Dedifferentiated amniotic fluid mesenchymal stem cell (primary cell): Measurements from ENCODE around the gene HTR3C.
"Not testable (repeated sequence)": the region's sequence is repeated elsewhere in the genome, so short reads cannot be mapped to it uniquely, and the experiment has no call there.

Experiments
- DNase-seq: peaks from one replicate; pipeline ENCODE4 v3.0.0-alpha.2; 2016; ENCODE audit errors: extremely low spot score

HTR3C gene

GRCh38 chr3:184052767-184053166 lies at the start of gene HTR3C:
HTR3C (plus strand) TSS chr3:184053047; CDS start chr3:184053081, 34 bp downstream.
- DNase-seq: no peak

DNA sequence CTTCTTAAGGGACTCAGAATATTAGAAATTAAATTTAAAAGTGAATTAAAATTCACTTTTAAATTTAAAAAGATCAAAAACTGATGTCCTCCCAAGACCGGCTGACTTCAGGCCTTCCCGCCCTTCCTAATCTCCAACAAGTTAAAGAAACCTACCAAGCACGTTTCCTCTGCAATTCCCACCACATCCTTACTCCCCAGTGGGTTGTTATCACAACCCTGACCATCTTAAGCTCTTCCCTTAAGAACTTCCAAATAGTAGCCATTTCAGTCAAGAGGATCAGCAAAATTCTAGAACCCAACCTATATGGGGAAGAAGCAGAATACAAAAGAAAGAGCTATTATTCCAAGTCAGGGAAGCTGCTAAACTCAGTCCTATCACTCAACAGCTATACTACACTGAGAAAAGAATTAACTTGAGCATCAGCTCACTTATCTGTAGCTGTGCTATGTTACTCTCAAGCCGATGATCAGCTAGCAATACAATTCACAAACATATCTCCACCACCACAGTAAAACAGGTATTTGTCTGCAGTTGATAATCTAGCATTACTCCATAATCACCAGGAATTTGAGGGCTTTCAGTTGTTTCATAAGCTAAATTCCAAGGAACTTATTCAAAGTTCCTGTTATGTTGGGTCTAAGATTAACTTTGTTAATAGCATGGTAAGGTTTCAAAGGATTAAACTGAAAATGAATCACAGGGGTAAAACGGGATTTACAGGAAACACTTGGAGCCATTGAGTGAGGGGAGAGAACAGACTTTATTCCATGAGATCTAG lies 49.5 kb upstream of the HTR3C start:
- peak; percentile 46 for DNase-seq

DNA sequence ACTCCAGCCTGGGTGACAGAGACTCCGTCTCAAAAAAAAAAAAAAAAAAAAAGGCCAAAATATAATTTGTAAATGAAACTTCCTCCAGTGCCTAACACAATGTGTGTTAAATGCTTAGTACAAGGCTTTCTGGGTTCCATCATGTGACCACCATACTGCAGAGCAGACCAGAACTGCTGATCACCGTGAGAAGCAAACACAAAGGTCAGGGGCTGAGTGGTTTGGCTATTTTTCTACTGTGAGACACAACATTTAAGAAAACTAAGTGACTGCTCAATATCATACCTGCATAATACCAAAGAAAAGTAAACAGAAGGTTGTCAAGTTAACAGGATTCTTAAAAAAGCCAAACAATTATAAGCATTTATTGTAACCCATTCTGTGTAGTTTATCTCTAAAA lies 48.4 kb upstream of the HTR3C start:
- no peak for DNase-seq

DNA sequence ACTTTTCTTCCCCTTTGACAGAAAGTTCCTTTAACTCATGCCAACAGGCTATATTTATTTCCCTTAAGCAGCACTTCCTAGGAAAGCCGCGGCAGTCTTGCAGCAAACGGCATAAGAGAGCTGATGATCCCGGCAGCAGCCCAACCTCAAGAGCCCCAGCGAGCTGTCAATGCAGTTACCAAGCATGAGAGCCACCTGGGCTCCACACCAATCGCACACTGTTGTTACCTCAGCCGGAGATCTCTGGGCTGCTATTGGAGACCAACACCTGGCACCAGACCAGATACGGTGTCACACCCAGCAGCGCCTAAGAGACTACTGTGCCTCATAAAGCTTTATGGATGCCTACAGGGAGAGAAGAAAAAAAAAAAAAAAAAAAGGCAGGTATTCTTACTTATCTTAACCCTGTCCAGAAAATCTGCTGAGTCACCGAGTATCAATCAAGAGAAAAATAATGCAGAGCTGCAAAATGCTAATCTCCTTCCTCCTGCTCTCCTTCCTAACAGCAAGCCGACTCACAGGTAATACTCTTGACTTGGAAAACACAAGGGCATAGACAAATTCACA lies 46.8 kb upstream of the HTR3C start:
- DNase-seq: no peak

GRCh38 chr3:184007143-184007813 lies 45.6 kb upstream of the HTR3C start:
- DNase-seq: not testable (repeated sequence)

- no peak for DNase-seq
These were observed 44.7 kb upstream of the HTR3C start for GRCh38 chr3:184008161-184008560.

DNA sequence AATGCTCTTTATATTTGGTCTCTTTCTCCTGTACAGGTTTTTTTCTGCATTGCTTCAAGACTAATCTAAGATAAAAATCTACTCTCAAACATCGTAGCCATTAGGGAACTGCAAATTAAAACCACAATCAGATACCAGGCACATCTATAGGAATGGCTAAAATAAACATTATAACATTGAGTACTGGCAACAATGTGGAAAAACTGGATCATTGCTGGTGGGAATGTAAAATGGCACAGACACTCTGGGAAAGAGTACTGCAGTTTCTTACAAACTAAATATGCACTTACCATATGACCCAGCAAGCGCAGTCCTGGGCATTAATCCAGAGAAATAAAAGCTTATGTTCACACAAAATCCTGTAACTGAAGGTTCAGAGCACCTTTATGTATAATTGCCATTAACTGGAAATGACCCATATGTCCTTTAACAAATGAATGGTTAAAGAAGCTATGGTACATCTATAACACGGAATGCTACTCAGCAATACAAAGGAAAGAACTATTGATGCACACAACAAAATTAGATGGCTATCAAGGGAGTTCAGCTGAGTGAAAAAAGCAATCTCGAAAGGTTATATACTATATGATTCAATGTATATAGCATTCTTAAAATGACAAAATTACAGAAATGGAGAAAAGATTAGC lies 41.5 kb upstream of the HTR3C start:
- no peak for DNase-seq

- DNase-seq: no peak
These were observed 40.6 kb upstream of the HTR3C start for GRCh38 chr3:184011937-184012889.

GRCh38 chr3:184015381-184016019 lies 37.3 kb upstream of the HTR3C start:
- no peak for DNase-seq

DNA sequence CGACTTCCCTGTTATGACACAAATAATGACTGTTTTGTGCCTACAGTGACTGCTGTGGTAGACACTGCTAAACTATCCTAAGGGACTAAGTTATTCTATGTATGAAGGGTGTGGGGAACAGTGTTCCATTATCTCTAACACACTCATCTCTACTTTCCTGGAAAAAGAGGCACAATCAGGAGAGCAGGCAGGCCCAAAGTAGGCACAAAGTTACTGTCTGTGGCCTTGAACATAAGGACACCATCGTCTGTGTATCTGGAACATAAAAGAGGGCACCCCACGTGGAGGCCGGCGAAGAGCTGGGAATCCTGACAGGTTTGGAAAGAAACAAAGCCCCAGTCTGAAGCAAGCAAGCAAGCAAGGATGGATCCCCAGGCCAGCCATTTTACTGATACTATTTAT lies 36.7 kb upstream of the HTR3C start:
- no peak for DNase-seq

GRCh38 chr3:184016811-184017671 lies 35.8 kb upstream of the HTR3C start:
- DNase-seq: peak; percentile 23

GRCh38 chr3:184017672-184018423 lies 35.0 kb upstream of the HTR3C start, which contains the start of gene ABCC5:
ABCC5 (minus strand) TSS chr3:184017884; CDS start chr3:184014392, 3,492 bp downstream.
- peak; percentile 89 for DNase-seq

GRCh38 chr3:184018424-184018973 lies 34.3 kb upstream of the HTR3C start:
- no peak for DNase-seq

DNA sequence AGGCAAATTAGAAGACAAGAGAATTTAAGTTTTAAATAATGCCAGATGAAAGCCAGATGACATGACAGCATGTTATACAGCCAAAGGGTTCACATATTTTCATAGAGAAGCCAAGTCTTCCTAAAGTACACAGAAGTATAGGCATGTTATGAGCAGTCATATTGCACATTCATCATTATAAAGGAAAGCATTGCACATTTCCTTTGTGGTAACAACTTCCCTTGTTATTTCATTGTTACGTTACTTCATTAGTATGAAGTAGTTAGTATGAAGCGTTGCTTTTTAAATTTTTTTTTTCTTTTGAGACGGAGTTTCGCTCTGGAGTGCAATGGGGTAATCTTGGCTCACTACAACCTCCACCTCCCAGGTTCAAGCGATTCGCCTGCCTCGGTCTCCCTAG lies 30.5 kb upstream of the HTR3C start:
- no peak for DNase-seq

GRCh38 chr3:184025256-184025655 lies 27.6 kb upstream of the HTR3C start:
- not testable (repeated sequence) for DNase-seq

- DNase-seq: not testable (repeated sequence)
These were observed 24.5 kb upstream of the HTR3C start for GRCh38 chr3:184028275-184028890.

DNA sequence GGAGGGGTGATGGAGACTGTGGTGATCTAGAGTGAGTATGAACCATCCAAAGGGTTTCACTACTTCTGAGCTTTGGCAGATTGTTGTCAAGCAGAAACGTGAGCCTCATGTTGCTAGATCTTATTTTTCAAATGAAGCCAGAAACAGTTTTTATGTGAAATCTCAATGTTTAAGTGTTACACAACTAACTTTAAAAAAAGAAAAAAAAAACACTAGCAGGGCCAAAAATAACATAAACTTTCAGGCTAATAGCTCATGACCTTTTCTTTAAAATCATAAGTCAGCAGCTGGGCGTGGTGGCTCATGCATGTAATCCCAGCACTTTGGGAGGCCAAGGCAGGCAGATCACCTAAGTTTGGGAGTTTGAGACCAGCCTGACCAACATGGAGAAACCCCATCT lies 23.4 kb upstream of the HTR3C start:
- DNase-seq: no peak

- DNase-seq: no peak
These were observed 22.3 kb upstream of the HTR3C start for GRCh38 chr3:184030536-184030935.
